AML-193 (cell line): ENCODE data around the gene TAPT1.
"Not testable (repeated sequence)": the region's sequence is repeated elsewhere in the genome, so short reads cannot be mapped to it uniquely, and the experiment has no call there.

Experiments
- DNase-seq, 2 experiments: peaks; one replicate each; lab custom pipeline; 2025; lab: John Stamatoyannopoulos, UW

TAPT1 gene

GRCh38 chr4:16169490-16169889 is 56.8 kb downstream of the TAPT1 start:
- no peak for DNase-seq

GRCh38 chr4:16168710-16169388 is 57.4 kb downstream of the TAPT1 start:
- no peak for DNase-seq

GRCh38 chr4:16168144-16168543 is 58.1 kb downstream of the TAPT1 start:
- no peak for DNase-seq

DNA sequence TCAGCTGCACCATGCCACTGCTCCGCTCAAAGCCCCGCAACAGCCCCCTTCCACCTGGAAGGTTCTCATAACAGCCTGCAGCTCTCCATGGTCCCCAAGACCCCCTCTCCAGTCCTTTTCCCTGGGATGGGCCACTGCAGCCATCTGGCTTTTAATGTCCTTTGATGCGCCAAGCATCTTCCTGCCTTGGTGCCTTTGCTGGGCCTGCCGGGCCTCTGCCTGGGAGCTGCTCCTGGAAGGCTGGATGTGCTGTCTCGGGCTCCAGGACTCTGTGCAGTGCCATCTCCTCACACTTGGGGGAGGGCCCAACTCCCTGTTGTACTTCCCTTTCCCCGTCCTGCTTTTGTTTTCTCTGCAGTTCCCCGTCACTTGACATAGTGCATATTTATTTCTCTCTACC is 60.3 kb downstream of the TAPT1 start:
- DNase-seq, result no peak

DNA sequence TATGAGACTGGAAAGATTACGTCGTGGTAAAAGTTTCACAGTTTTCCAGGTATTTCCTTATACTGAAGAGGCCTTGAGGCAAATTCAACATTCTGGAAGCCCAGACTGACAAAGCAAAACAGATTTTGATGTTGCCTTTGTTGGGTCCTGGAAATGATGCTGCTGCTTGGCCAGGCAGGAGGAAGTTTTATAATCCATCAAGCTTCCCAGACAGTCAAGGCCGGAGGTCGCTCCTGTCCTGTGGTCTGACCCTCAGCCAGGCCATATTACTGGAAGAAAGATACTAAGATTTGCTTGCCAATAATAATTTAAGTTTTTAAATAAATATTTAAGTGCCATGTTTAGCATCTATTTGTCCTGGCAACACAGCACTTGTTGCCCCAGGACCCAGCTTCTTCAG is 63.4 kb downstream of the TAPT1 start:
- DNase-seq, result no peak

DNA sequence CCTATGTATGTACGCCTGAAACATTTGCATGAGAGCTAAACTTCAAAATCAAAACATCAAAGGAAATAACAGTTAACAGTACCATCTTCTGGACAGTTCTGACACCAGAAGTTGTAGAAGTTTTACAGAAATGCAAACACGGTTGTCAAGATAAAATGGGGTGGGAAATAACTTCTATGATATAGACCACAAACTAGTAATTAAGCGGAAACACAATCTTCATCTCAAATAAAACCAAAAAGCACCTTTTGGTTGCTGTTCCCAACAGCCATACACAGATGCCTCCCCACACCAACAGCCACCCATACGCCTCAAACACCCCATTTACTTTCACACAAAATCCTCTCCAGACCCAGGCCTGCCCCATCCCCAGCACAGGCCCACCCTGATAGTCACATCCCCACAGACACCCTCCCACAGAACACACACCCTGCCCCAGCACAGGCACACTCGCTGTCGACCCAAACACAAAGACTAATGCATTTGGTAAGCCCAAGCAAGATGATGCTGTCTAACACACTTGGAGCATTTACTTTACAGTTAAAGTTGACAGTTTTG is 64.3 kb downstream of the TAPT1 start:
- DNase-seq, result no peak

DNA sequence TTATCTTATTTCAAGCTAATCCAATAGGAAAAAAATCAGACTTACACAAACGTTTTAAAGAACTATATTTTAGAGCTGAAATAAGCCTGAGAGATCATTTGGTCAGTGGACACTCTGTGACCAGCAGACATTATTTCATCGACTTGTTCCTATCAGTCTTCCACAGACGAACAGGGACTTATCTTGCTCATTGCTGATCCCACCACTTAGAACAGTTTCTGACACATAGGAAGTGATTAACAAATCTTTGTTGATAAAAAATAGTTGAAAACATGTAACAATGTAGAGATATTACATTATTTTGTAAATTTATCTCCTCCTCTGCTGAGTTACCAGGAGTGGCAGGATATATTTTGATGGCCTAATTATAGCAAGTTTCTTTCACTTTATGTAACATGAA is 65.8 kb downstream of the TAPT1 start:
- DNase-seq, result no peak

- DNase-seq, result no peak
Measured at GRCh38 chr4:16159286-16159685, 67.0 kb downstream of the TAPT1 start.

DNA sequence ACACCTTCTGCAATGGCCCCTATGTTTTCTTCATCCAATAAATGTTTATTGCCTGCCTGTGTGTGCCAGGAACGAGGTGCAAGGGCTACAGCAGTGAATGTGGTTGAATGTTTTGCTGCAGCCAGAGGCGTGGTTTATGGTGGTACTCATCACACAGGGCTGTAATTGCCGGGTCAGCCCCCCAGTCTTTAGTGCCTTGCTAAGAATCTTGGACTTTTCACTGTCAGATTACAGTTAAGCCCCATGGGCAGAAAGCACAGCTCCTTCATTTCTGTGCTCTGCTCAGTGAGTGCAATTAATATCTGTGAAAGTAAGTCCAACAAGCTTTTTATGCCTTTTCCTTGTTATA is 67.8 kb downstream of the TAPT1 start:
- DNase-seq, result no peak

DNA sequence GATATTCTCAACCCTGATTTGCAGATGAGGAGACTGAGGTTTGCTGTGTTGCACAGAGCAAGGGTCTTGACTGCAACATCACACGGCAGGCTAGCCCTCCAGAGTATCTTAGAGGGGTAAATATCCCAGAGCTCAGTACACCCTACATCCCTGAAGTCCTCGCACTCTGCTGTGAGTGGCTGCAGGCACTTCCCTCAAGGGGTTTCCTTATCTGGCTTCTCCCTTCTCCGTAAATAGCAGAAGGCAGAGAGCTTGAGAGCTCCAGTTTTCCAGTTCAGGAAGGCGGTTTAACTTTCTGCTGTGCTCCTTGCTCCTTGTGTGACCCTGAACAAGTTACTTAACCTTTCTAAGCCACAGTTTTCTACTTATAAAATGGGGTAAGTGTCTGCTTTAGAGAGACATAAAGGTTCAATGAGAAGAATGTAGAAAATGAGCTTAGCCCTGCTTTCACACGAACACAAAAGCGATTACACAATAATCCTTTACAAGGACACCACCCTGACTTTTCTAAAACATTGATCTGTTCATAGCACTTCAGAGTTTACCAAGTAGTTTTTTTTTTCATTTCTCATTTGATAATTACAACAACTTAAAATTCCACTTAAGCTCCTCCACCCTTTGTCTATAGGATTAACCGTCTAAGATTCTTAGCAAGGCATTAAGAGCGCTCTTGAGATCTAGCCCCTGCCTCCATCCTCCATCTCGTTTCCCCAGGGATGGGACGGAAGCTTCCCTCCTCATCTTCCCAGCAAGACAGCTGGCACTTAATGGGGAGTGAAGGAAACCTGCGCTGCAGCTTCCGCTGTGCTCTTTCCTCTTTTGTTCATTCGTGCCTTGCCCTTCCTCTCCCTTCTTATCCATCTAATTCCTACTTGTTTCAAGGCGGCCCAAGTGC is 68.4 kb downstream of the TAPT1 start:
- no peak for DNase-seq

DNA sequence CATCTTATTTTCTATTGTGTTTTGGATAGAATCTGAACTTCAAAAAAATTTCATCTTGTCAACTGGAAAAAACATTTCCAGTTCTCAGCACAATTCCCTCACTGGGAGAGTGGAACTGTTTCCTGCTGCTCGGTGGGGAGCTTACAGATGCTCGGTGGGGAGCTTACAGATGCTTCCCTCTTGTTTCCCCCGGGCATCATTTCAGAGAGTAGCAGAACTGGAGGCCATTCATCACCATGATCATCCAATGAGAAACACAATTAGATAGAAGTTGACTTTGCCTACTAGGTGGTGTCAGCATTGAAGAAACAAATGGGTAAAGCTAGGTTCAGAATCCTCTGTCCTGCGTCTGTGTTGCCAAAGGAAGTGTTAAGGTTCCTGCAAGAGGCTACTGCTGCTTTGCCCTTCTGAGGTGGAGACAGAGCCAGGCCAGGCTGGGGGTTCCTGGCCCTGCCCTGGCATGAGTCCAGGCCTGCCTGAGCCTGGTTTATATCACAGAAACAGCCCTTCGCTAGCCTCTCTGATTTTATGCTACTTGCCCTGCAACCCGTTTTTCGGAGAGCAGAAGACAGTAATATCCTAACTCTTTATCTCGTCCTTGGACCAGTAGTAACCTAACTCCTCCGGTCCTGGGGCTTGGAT is 70.6 kb downstream of the TAPT1 start:
- DNase-seq, result no peak

GRCh38 chr4:16154451-16154850 is 71.8 kb downstream of the TAPT1 start:
- no peak for DNase-seq

- no peak for DNase-seq
Measured at GRCh38 chr4:16150716-16151115, 75.6 kb downstream of the TAPT1 start.

DNA sequence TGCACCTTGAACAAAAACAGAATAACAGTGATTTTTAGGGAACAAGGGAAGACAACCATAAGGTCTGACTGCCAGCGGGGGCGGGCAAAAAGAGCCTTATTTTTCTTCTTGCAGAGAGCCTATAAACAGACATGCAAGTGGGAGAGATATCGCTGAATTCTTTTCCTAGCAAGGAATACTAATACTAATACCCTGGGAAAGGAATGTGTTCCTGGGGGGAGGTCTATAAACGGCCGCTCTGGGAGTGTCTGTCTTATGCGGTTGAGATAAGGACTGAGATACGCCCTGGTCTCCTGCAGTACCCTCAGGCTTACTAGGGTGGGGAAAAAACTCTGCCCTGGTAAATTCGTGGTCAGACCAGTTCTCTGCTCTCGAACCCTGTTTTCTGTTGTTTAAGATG is 81.4 kb downstream of the TAPT1 start:
- not testable (repeated sequence) for DNase-seq

DNA sequence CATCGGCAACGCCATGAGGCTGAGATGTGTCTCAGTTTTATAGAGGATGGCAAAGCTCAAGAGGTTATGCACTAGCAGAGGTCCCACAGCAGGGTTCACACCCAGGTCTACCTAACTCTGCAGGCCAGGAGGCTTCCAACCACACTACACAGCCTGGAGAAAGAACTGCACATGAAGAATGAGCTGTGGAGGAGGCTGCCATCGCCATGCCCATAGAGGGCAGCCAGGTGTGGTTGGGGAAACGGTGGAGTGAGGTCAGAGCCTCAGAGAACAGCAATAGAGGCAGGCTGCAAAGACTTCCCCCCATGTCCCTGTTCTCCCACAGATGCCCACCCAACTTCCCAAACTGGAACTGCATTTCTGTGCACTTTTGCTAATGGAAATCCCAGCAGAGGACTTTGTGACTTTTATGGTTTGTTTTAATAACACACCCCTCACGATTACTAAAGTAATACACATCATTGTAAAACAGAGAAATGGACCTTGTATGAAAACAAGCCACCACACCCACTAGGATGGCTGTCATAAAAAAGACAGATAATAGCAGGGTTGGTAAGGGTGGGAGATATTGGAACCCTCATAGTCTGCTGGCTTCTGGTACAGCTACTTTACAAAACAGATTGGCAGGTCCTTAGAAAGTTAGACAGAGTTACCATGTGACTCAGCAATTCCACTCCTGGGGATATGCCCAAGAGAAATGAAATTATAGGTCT is 83.5 kb downstream of the TAPT1 start:
- no peak for DNase-seq

GRCh38 chr4:16140879-16141249 is 85.4 kb downstream of the TAPT1 start:
- DNase-seq, result no peak

- no peak for DNase-seq
Measured at GRCh38 chr4:16140231-16140878, 85.9 kb downstream of the TAPT1 start.

- no peak for DNase-seq
Measured at GRCh38 chr4:16139066-16139945, 87.0 kb downstream of the TAPT1 start.

GRCh38 chr4:16136827-16137226 is 89.4 kb downstream of the TAPT1 start:
- no peak for DNase-seq

GRCh38 chr4:16136311-16136710 is 90.0 kb downstream of the TAPT1 start:
- DNase-seq, result no peak

- no peak for DNase-seq
Measured at GRCh38 chr4:16133406-16133805, 92.9 kb downstream of the TAPT1 start.
